HG03469 (cell line): Measurements from ENCODE around the gene NREP.

Experiments
- ATAC-seq: cut with Tn5 transposase; IDR thresholded peaks from one replicate; pipeline ENCODE4 v1.9.1; 2021; ENCODE audit warnings: mild to moderate bottlenecking, moderate library complexity, moderate number of reproducible peaks; ENCODE audit not compliant: unreplicated experiment

The NREP gene

DNA sequence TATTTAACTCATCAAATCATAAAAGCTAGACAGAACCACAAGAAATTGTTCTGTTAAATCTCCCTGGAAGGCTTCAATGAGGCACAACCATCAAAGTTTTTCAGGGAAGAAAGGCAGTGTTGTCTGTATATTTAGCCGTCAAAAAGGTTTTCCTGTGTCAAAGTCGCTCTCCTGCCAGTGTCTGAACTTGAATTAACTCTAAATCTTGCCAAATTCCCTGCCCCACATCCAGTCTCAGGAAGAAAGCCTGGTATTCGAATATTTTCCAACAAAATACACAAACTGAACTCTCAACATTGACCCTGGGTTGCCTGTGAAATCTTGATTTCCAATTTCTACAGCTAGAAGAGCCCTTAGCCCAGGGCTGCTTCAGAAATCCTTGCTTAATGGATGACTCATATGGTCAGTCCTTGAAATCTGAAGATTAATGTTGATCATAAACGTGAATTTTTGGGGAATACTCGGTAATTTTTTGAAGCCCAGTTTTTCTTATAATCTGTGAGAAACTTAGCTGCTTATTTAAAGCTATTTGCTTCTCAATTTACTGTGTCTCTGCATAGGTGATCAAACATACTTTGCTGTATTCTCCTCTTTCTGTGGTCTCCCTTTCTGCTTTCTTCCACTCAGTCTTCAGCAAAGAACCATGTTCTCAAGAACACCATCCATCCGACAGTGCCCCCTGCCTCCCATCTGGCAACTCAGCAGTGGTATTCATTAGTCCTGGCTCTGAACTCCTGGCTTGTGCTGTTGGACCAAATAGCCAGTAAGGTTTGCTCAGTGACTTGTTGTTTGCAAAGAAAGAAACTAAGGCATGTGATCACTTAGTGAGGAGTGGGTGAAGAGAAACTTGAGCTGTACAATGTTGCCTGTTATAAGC, 58.9 kb downstream of the NREP start:
- ATAC-seq, result no peak

DNA sequence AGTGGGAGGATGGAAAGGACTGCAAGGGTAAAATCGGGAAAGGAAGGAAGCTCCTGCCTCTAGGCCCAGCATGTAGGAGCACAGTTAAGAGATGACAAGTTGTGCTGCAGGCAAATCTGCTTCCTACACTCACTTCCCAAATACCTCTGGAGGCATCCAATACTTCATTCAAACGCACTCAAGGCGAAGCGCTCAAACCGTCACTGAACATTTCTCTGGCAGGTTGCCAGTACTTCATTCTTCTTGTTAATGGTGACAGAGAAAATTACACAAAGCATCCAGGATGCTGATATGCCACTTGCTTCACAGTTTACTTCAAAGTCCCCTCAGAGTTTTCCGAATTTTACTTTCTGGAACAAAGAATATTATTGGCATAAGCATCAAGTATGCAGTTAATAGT, 59.8 kb downstream of the NREP start:
- ATAC-seq, result no peak

DNA sequence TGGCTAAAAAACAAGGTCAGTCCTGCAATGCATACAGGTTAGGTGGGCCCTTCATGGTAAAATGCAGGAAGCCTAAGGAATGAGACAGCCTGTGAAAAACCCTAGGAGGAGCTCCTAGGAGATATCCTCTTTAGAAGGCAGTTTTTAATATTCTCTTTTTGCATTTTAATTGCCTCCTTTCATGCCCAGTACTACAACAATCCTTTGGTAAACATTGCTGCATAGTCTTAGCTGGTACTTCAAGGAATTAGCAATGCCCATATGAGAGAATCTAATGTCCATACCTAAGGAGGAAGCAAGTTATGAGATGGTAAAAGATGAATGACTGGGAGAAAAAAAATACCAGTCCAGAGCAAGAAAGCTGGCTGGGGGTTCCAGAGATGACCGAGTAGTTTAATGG, 61.0 kb downstream of the NREP start:
- ATAC-seq, result no peak

DNA sequence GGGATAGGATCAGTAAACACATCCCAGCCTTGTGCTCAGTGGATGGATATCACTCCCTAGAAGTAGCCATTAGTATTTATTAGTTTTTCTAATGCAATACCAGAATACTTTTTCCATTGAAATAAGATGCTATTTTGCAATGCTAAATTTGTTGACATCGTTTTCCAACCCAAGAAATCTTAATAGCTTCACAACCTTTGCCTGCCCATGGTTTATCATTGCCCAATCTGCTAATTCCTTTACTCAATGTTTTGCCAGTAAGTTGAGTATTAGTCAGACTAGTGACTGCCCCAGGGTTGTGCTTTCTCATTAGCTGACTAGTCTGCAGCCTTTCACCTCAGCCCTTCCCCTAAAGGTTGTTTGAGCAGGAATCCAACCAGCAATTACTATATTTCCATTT, 62.9 kb downstream of the NREP start:
- ATAC-seq, result no peak

DNA sequence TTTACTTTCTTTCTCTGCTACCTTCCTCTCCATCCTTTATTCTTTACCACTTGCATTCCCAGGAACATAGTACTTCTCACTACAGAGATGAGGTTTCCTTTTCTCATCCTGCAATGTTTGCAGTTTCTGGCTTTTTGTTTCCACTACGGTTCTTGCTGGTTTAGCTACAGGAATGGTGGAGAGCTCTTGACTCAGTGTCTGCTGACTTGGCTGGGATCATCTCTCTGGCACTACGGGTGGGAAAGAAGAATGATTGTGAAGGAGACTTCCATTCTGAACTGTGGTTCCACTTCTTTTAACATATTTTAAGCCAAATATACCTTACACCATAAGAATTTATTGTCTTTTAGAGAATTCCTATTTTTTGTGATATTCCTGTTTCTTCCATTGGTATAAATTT, 65.1 kb downstream of the NREP start:
- ATAC-seq, result no peak

DNA sequence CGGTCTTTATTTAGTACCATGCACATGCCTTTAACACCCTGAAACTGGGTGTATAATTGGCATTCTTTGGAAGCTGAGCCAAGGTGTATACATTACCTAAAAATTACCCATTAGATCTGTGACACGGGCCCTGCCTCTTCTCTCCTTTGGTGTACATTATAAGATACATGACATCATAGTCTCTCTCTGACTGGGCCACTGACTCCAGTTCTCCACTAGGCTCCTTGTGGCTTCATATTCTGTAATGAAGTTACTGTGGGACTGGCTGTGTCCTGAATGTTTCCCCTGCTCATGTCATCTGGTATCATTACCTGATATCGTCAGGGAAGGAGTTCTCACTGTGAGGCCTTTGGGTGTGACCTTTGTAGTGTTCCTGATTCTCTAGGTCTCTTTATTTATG, 65.5 kb downstream of the NREP start:
- no peak for ATAC-seq

DNA sequence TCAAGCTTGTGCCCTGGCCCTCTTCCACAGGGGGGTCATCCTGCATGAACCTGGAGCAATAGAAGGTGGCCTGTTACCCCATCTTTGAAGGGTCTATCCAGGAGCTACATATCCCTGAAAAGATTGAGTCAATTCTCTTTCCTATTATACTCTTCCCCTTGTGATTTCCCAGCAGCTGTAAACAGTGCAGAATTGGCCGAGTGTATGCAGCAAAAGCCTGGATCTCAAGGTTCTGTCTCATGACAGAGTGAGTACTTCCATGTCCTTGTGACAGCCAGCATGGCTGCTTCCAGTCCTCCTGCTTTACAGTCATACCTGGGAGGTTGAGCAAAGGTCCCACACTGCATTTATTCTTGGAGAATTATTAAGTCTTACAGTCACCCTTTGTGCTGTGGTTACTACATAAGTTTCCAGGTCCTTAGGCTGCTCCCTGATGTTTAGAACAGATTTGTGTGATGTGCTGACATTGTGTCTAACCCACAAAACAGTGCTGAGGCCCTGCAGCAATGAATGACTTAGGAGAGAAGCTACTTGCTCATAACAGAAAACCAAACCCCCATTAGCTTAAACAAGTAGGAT, 67.5 kb downstream of the NREP start:
- ATAC-seq, result no peak

DNA sequence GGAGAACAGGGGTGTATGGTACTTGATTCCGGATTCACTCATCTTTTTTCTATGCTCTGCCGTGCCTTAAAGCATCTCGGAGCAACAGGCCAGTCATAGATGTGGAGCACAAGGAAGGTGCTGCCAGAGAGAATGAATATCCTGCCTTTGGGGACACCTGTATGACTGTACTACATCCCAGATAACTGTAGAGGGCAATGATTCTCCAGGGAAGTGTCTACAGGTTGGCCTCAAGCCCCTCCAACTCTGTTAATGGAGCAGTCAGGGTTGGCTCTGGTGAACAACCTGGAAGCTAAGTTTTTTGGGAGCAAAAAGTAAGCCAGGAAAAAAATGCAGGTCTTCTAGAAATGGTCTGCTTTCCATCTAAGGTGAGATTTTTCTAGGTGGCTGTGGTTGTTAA, 71.0 kb downstream of the NREP start:
- ATAC-seq, result no peak

DNA sequence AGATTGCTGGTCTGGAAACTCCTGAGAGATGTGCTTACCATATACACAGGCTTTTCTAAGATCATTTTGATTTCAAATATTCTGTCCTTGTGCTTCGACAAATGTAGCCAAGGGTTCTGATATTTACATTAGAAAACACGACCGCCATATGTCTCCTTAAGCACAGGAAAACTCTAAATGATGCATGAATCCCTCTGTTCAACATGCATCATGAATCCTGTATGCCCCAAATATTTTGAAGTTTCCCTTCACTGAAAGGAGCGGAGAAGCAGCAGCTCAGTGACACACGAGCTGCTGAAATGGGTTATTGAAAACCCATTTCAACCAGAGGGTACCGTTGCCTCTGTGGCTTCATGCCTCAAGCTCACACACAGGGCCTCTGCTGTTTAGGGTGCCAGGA, 74.4 kb downstream of the NREP start:
- ATAC-seq, result no peak

DNA sequence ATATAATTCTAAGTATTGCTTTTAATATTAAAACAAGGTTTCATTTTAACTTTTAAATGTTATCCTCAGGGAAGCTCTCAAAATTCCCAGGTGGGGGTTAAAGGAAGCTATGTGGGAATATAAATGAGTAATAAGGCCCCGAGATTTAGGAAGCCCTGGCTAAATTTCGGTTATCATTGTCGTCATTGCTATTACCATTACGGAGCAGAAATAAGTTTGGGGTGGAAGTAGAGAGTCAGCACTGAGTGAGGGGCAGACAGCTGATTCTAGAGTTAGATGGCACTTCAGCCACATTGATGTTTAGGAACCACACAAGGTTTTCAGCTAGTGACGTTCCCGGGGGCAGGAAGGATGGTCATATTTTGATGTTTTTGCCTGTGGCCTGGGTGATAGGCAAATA, 74.9 kb downstream of the NREP start:
- ATAC-seq, result no peak

DNA sequence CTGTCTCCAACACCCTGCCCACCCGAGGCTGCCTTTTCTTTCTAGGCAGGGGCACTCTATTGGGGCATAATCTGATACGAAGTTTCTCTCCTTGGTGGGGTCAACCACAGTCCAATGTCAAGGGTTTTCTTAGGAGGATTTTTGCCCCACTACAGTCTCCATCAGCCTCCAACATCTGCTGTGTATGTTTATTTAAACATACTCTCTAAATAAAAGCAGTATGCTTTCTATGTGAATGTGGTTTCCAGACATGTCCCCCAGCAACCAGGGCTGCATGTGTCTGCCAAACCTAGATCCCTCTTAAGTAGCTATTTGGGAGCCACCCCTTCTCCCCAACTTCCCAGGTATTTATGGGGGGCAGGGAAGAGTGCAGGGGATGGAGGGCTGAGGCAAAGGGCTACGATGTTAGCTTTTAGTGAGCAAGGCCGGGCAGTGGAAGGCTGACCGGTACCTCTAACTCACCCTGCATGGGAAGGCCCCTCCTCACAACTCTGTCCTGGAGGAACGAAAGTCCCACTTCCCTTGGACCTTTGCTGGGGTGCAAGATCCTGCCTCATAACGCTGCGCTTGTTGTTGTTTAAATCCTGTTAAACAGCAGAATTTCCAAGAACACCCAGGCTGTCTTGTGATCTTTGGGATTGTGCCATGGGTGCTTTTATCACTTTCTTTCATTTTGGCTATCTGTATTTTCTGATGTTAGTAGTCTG, 75.4 kb downstream of the NREP start:
- ATAC-seq, result no peak

DNA sequence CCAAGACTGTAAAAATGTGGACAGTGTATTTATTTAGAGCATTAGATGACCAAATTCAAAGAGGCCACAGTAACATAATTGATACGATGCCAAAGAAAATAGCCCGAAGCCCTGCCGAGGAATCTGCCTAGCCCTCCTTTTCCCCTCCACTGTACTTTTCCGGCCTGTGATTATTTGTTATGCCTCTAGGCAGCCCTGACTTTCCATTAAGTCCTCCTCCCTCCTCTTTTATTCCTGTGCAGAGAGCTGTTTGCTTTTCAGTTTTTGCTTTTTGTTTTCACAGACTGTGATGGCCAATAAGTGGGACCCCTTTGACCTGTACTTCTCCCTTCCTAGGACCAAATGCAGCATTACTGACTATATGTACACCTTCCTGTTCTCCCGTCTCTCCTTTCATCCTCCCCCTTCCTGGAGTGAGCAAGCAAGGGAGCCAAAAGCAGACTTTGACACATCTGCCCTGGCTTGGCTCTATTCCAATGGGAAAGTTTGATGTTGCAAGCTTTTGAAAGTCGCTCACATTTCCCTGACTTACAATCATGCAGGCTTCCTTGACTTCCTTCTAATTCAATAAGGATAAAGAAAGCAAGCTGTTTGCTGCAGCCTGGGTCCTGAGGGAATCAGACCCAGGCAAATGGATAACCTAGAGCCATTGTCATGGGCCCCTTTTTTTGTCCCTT, 76.1 kb downstream of the NREP start:
- no peak for ATAC-seq

DNA sequence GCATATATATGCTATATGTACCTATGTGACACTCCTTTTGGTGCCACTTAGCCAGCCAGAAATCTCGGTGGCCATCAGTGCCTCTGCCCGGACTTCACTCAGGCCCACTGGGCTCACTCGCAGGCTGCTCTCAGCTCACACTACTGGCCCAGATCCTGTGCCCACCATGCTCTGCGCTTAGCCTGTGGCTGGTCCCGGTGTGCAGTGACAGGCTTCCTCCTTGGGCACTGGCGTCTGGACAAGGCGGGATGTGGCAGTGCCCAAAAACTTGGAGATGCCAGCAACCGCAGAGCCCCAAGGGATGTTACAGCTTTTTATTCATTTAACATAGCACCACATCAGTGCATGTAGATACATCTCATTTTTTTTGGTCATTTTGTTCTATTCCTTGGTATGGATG, 77.4 kb downstream of the NREP start:
- ATAC-seq, result no peak
